Measurements from ENCODE around the gene SPATA6.

DNA sequence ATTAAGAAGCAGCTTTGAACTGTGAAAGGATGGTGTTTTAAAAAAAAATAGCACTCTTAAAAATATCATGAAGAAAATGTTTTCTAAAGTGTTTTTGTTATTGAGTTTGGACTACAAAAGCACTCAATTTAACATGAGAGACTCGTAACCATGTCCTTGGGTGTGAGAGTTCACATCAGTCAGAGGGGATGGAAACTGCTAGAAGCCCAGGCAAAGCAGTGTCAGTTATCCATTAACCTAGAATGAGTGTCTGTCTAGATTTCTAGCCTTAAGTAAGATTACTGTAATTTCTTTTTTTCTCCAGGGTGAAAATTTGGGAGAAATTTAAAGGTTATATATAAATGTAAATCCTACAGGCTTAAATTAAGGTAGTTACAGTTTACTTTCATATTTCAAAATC is 217.8 kb downstream of the SPATA6 start:
- TF ChIP-seq CTCF (conservative IDR thresholded peaks at IDR 0.05; ENCODE audit: low read depth, low read length) (no peak), EZH2 (IDR thresholded peaks at IDR 0.05; ENCODE audit: borderline replicate concordance, low read depth, low read length, poor library complexity, severe bottlenecking) (no peak)
